Mesothelial cell of epicardium (in vitro differentiated cells): ENCODE data around the gene ODR4. TPM values are rescaled to one million over a fixed set of nuclear protein-coding genes. Genes with fewer than 3 reads are reported as not detected.
"Not testable (repeated sequence)": the region's sequence is repeated elsewhere in the genome, so short reads cannot be mapped to it uniquely, and the experiment has no call there.

Source experiments
- DNase-seq, 2 experiments: peaks; one replicate each; pipeline ENCODE4 v3.0.0; 2021; ENCODE audit warnings: low spot score in 2 of 2; ENCODE audit not compliant: unreplicated experiment in 2 of 2
- H3K27ac Mint-ChIP-seq: 2 replicates; pipeline ENCODE4 v1.8.0; 2021; ENCODE audit warnings: mixed read lengths
- H3K27me3 Mint-ChIP-seq: 2 replicates; pipeline ENCODE4 v1.8.0; 2021; ENCODE audit warnings: low read depth, mixed read lengths
- H3K36me3 Mint-ChIP-seq: 2 replicates; pipeline ENCODE4 v1.8.0; 2021; ENCODE audit warnings: mixed read lengths
- H3K4me1 Mint-ChIP-seq: 2 replicates; pipeline ENCODE4 v1.8.0; 2021; ENCODE audit warnings: mixed read lengths
- H3K4me3 Mint-ChIP-seq: 2 replicates; pipeline ENCODE4 v1.8.0; 2021; ENCODE audit warnings: mild to moderate bottlenecking, moderate library complexity, mixed read lengths
- H3K9me3 Mint-ChIP-seq: 2 replicates; pipeline ENCODE4 v1.8.0; 2021; ENCODE audit warnings: mixed read lengths
- total RNA-seq: library from RNA; stranded (reverse); gene quantifications from 3 replicates; pipeline ENCODE4 v1.2.1, GENCODE V29; 2021
- TF ChIP-seq, protein P1 (sequence below): fragments of 200-600 bp; sonication (generic); IDR thresholded peaks from one replicate; pipeline ENCODE4 v1.5.0; 2021; ENCODE audit warnings: antibody characterized with exemption; ENCODE audit not compliant: unreplicated experiment

The ODR4 gene
- total RNA-seq, 1 donor from 2014 or later, result 27.4 TPM

DNA sequence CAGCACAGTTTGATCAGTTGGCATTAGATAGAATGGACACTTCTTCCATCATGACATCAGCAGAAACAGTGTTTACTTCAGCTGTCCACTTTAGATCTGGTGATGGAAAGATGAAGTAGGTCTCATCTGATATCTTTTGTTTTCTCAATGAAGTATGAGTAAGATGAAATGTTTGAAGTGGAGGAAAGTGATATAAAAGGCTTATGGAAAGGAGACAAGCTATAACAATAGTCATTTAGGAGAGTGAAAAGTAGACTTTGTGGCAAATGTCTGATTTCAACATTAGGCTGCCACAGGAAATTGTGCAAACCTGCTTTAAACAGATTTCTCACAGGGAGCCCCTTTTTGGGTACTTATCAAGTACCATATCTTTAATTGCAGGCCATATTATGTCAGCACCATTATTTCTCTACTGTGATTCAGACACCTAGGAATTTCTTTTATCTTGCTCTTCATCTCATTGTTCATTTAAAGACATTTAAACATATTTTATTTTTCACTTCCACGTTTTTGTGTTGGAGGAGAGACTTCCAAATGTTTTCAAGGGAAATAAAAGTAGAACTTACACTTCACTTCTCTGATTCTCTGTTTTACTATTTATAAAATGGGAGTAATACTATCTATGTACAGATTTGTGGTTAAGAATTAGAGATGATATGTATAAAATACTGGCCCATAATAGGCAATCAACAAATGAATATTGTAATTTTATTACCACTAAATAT is 67.2 kb downstream of the ODR4 start:
- no peak overlapping the region for H3K4me3 Mint-ChIP-seq
- peaks cover 14% of the 10 kb centered on the region for H3K4me1 Mint-ChIP-seq
- no peaks in the 10 kb centered on the region for H3K27me3 Mint-ChIP-seq
- H3K36me3 Mint-ChIP-seq, result no peaks in the 10 kb centered on the region
- TF ChIP-seq, protein P1, sequence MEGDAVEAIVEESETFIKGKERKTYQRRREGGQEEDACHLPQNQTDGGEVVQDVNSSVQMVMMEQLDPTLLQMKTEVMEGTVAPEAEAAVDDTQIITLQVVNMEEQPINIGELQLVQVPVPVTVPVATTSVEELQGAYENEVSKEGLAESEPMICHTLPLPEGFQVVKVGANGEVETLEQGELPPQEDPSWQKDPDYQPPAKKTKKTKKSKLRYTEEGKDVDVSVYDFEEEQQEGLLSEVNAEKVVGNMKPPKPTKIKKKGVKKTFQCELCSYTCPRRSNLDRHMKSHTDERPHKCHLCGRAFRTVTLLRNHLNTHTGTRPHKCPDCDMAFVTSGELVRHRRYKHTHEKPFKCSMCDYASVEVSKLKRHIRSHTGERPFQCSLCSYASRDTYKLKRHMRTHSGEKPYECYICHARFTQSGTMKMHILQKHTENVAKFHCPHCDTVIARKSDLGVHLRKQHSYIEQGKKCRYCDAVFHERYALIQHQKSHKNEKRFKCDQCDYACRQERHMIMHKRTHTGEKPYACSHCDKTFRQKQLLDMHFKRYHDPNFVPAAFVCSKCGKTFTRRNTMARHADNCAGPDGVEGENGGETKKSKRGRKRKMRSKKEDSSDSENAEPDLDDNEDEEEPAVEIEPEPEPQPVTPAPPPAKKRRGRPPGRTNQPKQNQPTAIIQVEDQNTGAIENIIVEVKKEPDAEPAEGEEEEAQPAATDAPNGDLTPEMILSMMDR, result no peak
- no peaks in the 10 kb centered on the region for H3K9me3 Mint-ChIP-seq
- DNase-seq, result no peak
- no peak overlapping the region for H3K27ac Mint-ChIP-seq

DNA sequence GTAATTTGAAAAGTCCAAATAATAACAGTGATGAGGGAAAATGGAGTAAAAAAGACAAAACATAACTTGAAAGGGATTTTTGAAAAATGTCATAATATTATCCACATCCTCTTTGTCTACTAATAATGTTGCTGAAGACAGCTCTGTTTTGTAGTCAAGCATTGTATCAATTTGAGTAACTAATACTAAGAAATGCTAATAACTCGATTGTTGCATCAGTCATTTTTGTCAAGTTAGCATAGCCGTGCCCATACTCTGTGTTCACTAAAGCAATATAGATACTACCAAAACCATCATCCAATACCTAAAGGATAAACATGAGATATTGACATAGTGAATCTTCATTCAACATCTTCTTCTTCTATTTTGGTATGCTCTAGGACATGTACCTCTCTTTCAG is 68.0 kb downstream of the ODR4 start:
- Mint-ChIP-seq H3K27me3 (no peaks in the 10 kb centered on the region), H3K27ac (no peak overlapping the region), H3K36me3 (no peaks in the 10 kb centered on the region), H3K4me1 (peaks cover 14% of the 10 kb centered on the region), H3K9me3 (no peaks in the 10 kb centered on the region), H3K4me3 (no peak overlapping the region)
- TF ChIP-seq, protein P1, result no peak
- DNase-seq, result no peak

DNA sequence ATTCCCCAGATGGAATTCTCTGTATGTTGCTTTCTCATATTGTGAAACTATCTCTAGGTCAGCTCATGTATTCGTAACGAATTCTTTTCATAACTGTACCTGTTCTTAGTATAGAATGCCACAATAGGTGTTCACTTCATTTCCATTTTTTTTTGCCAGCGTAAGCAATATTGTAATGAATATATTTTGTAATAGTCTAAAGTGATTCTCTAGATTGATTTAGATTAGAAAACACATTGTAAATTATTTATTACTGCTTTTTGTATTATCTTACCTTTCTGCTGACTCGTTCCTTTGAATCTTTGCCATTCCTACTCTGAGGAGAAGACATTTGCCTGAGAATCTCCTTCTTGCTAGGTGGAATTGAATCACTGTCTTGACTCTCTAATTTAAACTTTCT is 70.5 kb downstream of the ODR4 start:
- TF ChIP-seq, protein P1, result no peak
- DNase-seq, result no peak
- no peak overlapping the region for H3K27ac Mint-ChIP-seq
- H3K9me3 Mint-ChIP-seq, result no peaks in the 10 kb centered on the region
- no peaks in the 10 kb centered on the region for H3K27me3 Mint-ChIP-seq
- H3K36me3 Mint-ChIP-seq, result no peaks in the 10 kb centered on the region
- H3K4me1 Mint-ChIP-seq, result peaks cover 9% of the 10 kb centered on the region
- H3K4me3 Mint-ChIP-seq, result no peak overlapping the region

DNA sequence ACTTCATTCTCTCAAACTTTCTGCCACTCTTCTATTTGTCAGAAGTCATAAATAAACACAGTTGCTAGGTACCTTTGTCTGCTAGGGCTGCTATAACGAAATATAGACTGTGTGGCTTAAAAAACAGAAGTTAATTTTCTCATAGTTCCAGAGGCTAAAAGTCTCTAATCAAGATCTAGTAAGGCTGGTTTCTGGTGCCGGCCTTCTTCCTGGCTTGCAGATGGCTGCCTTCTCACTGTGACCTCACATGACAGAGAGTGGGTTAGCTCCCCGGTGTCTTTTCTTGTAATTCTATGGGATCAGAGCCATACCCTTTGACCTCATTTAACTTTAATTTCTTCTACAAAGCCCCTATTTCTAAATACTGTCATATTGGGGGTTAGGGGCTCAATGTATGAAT is 79.3 kb downstream of the ODR4 start:
- Mint-ChIP-seq H3K27me3 (no peaks in the 10 kb centered on the region), H3K9me3 (no peaks in the 10 kb centered on the region), H3K4me1 (no peaks in the 10 kb centered on the region), H3K36me3 (no peaks in the 10 kb centered on the region), H3K4me3 (no peak overlapping the region), H3K27ac (no peak overlapping the region)
- no peak for DNase-seq
- TF ChIP-seq, protein P1, result no peak

DNA sequence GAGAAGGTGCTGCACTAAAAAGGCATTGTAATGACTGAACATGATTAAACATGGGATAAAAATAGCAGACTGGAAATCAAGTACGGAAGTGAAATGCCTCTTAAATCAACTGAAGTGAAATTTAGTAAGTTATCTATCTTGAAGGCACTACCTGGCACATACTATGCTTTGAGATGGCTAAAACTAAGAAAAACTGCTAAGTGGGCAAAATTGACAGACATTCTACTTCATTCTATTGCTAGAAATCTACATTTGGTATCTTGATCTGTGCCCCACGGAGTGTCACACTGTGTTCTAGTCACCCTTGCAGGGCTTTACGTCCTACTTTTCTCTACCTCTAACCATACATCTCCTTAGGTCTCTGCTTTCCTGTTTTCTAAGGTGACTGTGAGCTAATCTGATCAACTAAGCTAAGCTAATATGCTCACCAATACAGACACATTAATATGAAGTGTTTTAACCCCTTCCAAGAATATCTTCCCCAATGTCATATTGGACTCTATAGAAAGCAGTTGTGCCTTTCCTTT is 81.2 kb downstream of the ODR4 start:
- H3K27ac Mint-ChIP-seq, result no peak overlapping the region
- H3K4me3 Mint-ChIP-seq, result no peak overlapping the region
- no peaks in the 10 kb centered on the region for H3K9me3 Mint-ChIP-seq
- no peaks in the 10 kb centered on the region for H3K27me3 Mint-ChIP-seq
- TF ChIP-seq, protein P1, result no peak
- H3K4me1 Mint-ChIP-seq, result no peaks in the 10 kb centered on the region
- no peaks in the 10 kb centered on the region for H3K36me3 Mint-ChIP-seq
- no peak for DNase-seq

DNA sequence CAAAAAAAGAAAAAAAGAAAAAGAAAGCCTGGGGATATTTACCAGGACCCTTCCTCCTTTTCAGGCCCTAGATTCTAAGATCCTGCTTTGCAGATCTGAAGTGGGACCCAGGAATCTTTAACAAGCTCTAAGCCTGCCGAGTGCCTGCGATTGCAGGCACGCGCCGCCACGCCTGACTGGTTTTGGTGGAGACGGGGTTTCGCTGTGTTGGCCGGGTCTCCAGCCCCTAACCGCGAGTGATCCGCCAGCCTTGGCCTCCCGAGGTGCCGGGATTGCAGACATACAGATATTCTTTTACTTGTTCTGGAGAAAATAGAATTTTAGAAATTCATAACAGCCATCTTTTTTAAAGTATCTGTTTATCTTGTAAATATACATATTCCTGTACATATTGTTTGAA is 83.5 kb downstream of the ODR4 start:
- H3K9me3 Mint-ChIP-seq, H3K4me1 Mint-ChIP-seq, H3K27ac Mint-ChIP-seq, H3K36me3 Mint-ChIP-seq, DNase-seq, H3K4me3 Mint-ChIP-seq, H3K27me3 Mint-ChIP-seq: not testable (repeated sequence)
